Ishikawa (cell line): Measurements from ENCODE around the gene PTPRN2.

Experiments used
- CEBPB ChIP-seq: IDR thresholded peaks from 2 replicates; pipeline ENCODE4 v1.6.1; 2012
- CREB1 ChIP-seq: IDR thresholded peaks from 2 replicates; pipeline ENCODE4 v1.6.1; 2012; ENCODE audit warnings: low read depth
- EGR1 ChIP-seq: IDR thresholded peaks from 2 replicates; pipeline ENCODE4 v1.6.1; 2012
- EP300 ChIP-seq: IDR thresholded peaks from 2 replicates; pipeline ENCODE4 v1.6.1; 2012; ENCODE audit warnings: borderline replicate concordance
- FOXM1 ChIP-seq: IDR thresholded peaks from 2 replicates; pipeline ENCODE4 v1.6.1; 2012; ENCODE audit warnings: low read depth, borderline replicate concordance
- MAX ChIP-seq: IDR thresholded peaks from 2 replicates; pipeline ENCODE4 v1.6.1; 2012
- NFIC ChIP-seq: IDR thresholded peaks from 2 replicates; pipeline ENCODE4 v1.6.1; 2012
- RAD21 ChIP-seq: IDR thresholded peaks from 2 replicates; pipeline ENCODE4 v1.6.1; 2012; ENCODE audit warnings: low read depth
- REST ChIP-seq: IDR thresholded peaks from 2 replicates; pipeline ENCODE4 v1.6.1; 2012; ENCODE audit warnings: low read depth, mild to moderate bottlenecking
- TAF1 ChIP-seq: IDR thresholded peaks from 2 replicates; pipeline ENCODE4 v1.6.1; 2012; ENCODE audit warnings: low read depth, mild to moderate bottlenecking
- TCF12 ChIP-seq: IDR thresholded peaks from 2 replicates; pipeline ENCODE4 v1.6.1; 2012; ENCODE audit warnings: low read depth
- TEAD4 ChIP-seq: IDR thresholded peaks from 2 replicates; pipeline ENCODE4 v1.6.1; 2012
- USF1 ChIP-seq: IDR thresholded peaks from 2 replicates; pipeline ENCODE4 v1.6.1; 2012
- YY1 ChIP-seq: IDR thresholded peaks from 2 replicates; pipeline ENCODE4 v1.6.1; 2012; ENCODE audit warnings: low read depth
- ZBTB7A ChIP-seq: IDR thresholded peaks from 2 replicates; pipeline ENCODE4 v1.6.1; 2012; ENCODE audit warnings: low read depth

The PTPRN2 gene

GRCh38 chr7:158072991-158073730, 514.5 kb downstream of the PTPRN2 start:
- TF ChIP-seq USF1 (no peak), CREB1 (no peak), FOXM1 (no peak), EP300 (no peak), ZBTB7A (no peak), EGR1 (no peak), TAF1 (no peak), CEBPB (no peak), TCF12 (no peak), YY1 (no peak), MAX (no peak), TEAD4 (no peak), NFIC (no peak), RAD21 (no peak), REST (no peak)

GRCh38 chr7:158070222-158070920, 517.3 kb downstream of the PTPRN2 start:
- no peak for TF ChIP-seq MAX
- no peak for TF ChIP-seq EGR1
- TF ChIP-seq NFIC = no peak
- no peak for TF ChIP-seq ZBTB7A
- no peak for TF ChIP-seq TAF1
- no peak for TF ChIP-seq RAD21
- TF ChIP-seq USF1 = no peak
- TF ChIP-seq TEAD4 = no peak
- no peak for TF ChIP-seq EP300
- TF ChIP-seq YY1 = no peak
- no peak for TF ChIP-seq FOXM1
- no peak for TF ChIP-seq CEBPB
- TF ChIP-seq CREB1 = no peak
- TF ChIP-seq REST = no peak
- no peak for TF ChIP-seq TCF12

- TF ChIP-seq FOXM1 (no peak), CREB1 (no peak), USF1 (no peak), TAF1 (no peak), YY1 (no peak), RAD21 (no peak), NFIC (no peak), MAX (no peak), ZBTB7A (no peak), REST (no peak), EP300 (no peak), CEBPB (no peak)
These were observed 518.8 kb downstream of the PTPRN2 start for GRCh38 chr7:158068853-158069252.
